Measurements from ENCODE around the gene NNMT. TPM values are rescaled to one million over a fixed set of nuclear protein-coding genes. Genes with fewer than 3 reads are reported as not detected.

The NNMT gene
- total and polyA plus RNA-seq, 2 experiments from 2014 or later: 1,043 to 1,317 TPM

GRCh38 chr11:114293201-114293711 lies 2.9 kb upstream of the NNMT start:
- Histone ChIP-seq H3K27ac (peak overlapping the region; percentile 100), H3K9me3 (ENCODE audit: low read depth) (no peaks in the 10 kb centered on the region), H2AFZ (no peak overlapping the region), H3K27me3 (replicated peaks; ENCODE audit: insufficient read depth) (no peaks in the 10 kb centered on the region), H3K4me1 (ENCODE audit: insufficient read depth) (peaks cover 65% of the 10 kb centered on the region), H3K9ac (peak overlapping the region; percentile 100), H3K4me3 (no peak overlapping the region; the same call in 1 of the 2 replicates), H3F3A (ENCODE audit: insufficient read depth) (peaks cover 77% of the 10 kb centered on the region), H3K36me3 (ENCODE audit: low read depth) (peaks cover 9% of the 10 kb centered on the region), H3K9me2 (ENCODE audit: insufficient read depth) (no peaks in the 10 kb centered on the region), H3K79me2 (ENCODE audit: insufficient read depth) (peaks cover 51% of the 10 kb centered on the region), H4K20me1 (ENCODE audit: insufficient read depth) (no peaks in the 10 kb centered on the region), H3K4me2 (ENCODE audit: unreplicated experiment) (peak overlapping the region; percentile 97)
- TF ChIP-seq EZH2 (IDR thresholded peaks at IDR 0.05; ENCODE audit: insufficient read depth, poor library complexity, severe bottlenecking) (no peak), EZH2phosphoT487 (IDR thresholded peaks at IDR 0.05; ENCODE audit: insufficient read depth, low read depth) (no peak)
- WGBS, 2 experiments (ENCODE audit: low coverage in 1 of 2, low lambda C conversion rate in 2 of 2, missing lambda C conversion rate in 2 of 2): 78 to 90% methylated on average over 1 of the region's 1 CpG
- no peak for DNase-seq
- in situ Hi-C loops (cut with MboI): no loop called here

- Histone ChIP-seq H3K9me2 (ENCODE audit: insufficient read depth) (no peaks in the 10 kb centered on the region), H2AFZ (no peak overlapping the region), H3K9ac (peak overlapping the region; percentile 100), H4K20me1 (ENCODE audit: insufficient read depth) (peaks cover 10% of the 10 kb centered on the region; the same call in 1 of the 2 replicates), H3F3A (ENCODE audit: insufficient read depth) (peaks cover 88% of the 10 kb centered on the region), H3K36me3 (ENCODE audit: low read depth) (peaks cover 44% of the 10 kb centered on the region), H3K27ac (peak overlapping the region; percentile 100), H3K79me2 (ENCODE audit: insufficient read depth) (peaks cover 68% of the 10 kb centered on the region), H3K4me1 (ENCODE audit: insufficient read depth) (peaks cover 29% of the 10 kb centered on the region), H3K4me2 (ENCODE audit: unreplicated experiment) (peak overlapping the region; percentile 97), H3K4me3 (peak overlapping the region; percentile 99), H3K9me3 (ENCODE audit: low read depth) (no peaks in the 10 kb centered on the region), H3K27me3 (replicated peaks; ENCODE audit: insufficient read depth) (no peaks in the 10 kb centered on the region)
- TF ChIP-seq EZH2phosphoT487 (IDR thresholded peaks at IDR 0.05; ENCODE audit: insufficient read depth, low read depth): no peak
- TF ChIP-seq EZH2 (IDR thresholded peaks at IDR 0.05; ENCODE audit: insufficient read depth, poor library complexity, severe bottlenecking): no peak
- 0 to 2% methylated on average over 7 of the region's 7 CpGs for WGBS, 2 experiments (ENCODE audit: low coverage in 1 of 2, low lambda C conversion rate in 2 of 2, missing lambda C conversion rate in 2 of 2)
- in situ Hi-C loops (cut with MboI): no loop called here
- DNase-seq: peak; percentile 78
These were observed 590 bp downstream of the NNMT start for GRCh38 chr11:114296605-114297372.

GRCh38 chr11:114297806-114298709 lies 1.9 kb downstream of the NNMT start:
- Histone ChIP-seq H2AFZ (no peak overlapping the region), H3K36me3 (ENCODE audit: low read depth) (peaks cover 57% of the 10 kb centered on the region), H3K9ac (peak overlapping the region; percentile 100), H3F3A (ENCODE audit: insufficient read depth) (peaks cover 87% of the 10 kb centered on the region), H3K79me2 (ENCODE audit: insufficient read depth) (peaks cover 77% of the 10 kb centered on the region), H3K9me2 (ENCODE audit: insufficient read depth) (no peaks in the 10 kb centered on the region), H3K4me3 (peak overlapping the region; percentile 99), H4K20me1 (ENCODE audit: insufficient read depth) (peaks cover 10% of the 10 kb centered on the region; the same call in 1 of the 2 replicates), H3K4me2 (ENCODE audit: unreplicated experiment) (peak overlapping the region; percentile 97), H3K4me1 (ENCODE audit: insufficient read depth) (peaks cover 23% of the 10 kb centered on the region), H3K27ac (peak overlapping the region; percentile 100), H3K9me3 (ENCODE audit: low read depth) (no peaks in the 10 kb centered on the region), H3K27me3 (replicated peaks; ENCODE audit: insufficient read depth) (no peaks in the 10 kb centered on the region)
- TF ChIP-seq EZH2 (IDR thresholded peaks at IDR 0.05; ENCODE audit: insufficient read depth, poor library complexity, severe bottlenecking) (no peak), EZH2phosphoT487 (IDR thresholded peaks at IDR 0.05; ENCODE audit: insufficient read depth, low read depth) (no peak)
- WGBS, 2 experiments (ENCODE audit: low coverage in 1 of 2, low lambda C conversion rate in 2 of 2, missing lambda C conversion rate in 2 of 2): 37 to 39% methylated on average over 8 of the region's 8 CpGs
- in situ Hi-C loops (cut with MboI): no loop called here
- peak; percentile 60 for DNase-seq

- DNase-seq: peak; percentile 43
- Histone ChIP-seq H3K9me3 (ENCODE audit: low read depth) (no peaks in the 10 kb centered on the region), H3F3A (ENCODE audit: insufficient read depth) (peaks cover 88% of the 10 kb centered on the region), H3K9ac (peak overlapping the region; percentile 100), H3K79me2 (ENCODE audit: insufficient read depth) (peaks cover 77% of the 10 kb centered on the region), H4K20me1 (ENCODE audit: insufficient read depth) (peaks cover 10% of the 10 kb centered on the region; the same call in 1 of the 2 replicates), H2AFZ (no peak overlapping the region), H3K4me2 (ENCODE audit: unreplicated experiment) (peak overlapping the region; percentile 97), H3K9me2 (ENCODE audit: insufficient read depth) (no peaks in the 10 kb centered on the region), H3K36me3 (ENCODE audit: low read depth) (peaks cover 63% of the 10 kb centered on the region), H3K27me3 (replicated peaks; ENCODE audit: insufficient read depth) (no peaks in the 10 kb centered on the region), H3K4me1 (ENCODE audit: insufficient read depth) (peaks cover 21% of the 10 kb centered on the region), H3K27ac (peak overlapping the region; percentile 100), H3K4me3 (peak overlapping the region; percentile 99)
- in situ Hi-C loops (cut with MboI): no loop called here
- no peak for TF ChIP-seq EZH2 (IDR thresholded peaks at IDR 0.05; ENCODE audit: insufficient read depth, poor library complexity, severe bottlenecking)
- TF ChIP-seq EZH2phosphoT487 (IDR thresholded peaks at IDR 0.05; ENCODE audit: insufficient read depth, low read depth): no peak
- 17 to 27% methylated on average over 2 of the region's 2 CpGs for WGBS, 2 experiments (ENCODE audit: low coverage in 1 of 2, low lambda C conversion rate in 2 of 2, missing lambda C conversion rate in 2 of 2)
These were observed 2.5 kb downstream of the NNMT start for GRCh38 chr11:114298710-114299109.

All from GM23248 (cell line).